GM12864 (cell line): Measurements from ENCODE around the gene PPP2R2D.
"Not testable (repeated sequence)": the region's sequence is repeated elsewhere in the genome, so short reads cannot be mapped to it uniquely, and the experiment has no call there.

Source experiments
- DNase-seq: peaks from one replicate; pipeline ENCODE4 v3.0.0-alpha.2; 2011; ENCODE audit warnings: low read depth
- H3K4me3 ChIP-seq: 2 replicates; pipeline ENCODE4 v1.5.1; 2011; ENCODE audit warnings: mild to moderate bottlenecking, low read depth, low read length, control low read depth
- CTCF ChIP-seq: IDR thresholded peaks from 2 replicates; pipeline ENCODE4 v1.5.1; 2011; ENCODE audit warnings: low read depth, mild to moderate bottlenecking, moderate library complexity, low read length, control low read depth, inconsistent platforms; ENCODE audit errors: missing control alignments

PPP2R2D gene

GRCh38 chr10:131912620-131913019 lies 11.8 kb downstream of the PPP2R2D start:
- no peak for DNase-seq
- no peak overlapping the region for H3K4me3 ChIP-seq
- no peak for TF ChIP-seq CTCF

DNA sequence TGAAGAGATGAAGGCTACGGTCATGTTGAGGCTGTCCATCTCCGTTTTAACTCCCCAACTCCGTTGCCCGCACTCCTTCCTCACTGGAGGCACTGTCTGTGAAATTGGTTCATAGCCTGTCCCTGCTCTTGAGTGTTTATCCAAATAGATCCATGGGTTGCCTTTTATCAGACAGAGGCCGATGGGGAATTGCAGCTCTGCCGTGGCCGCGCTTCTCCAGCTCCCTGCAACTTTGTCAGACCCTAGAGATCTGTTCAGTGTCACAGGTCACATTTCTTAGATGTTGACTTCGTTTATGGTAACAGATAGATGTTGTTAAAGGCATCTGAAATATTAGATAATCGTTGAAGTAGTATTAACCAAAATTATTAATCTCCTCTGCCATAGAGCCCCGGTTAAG lies 14.7 kb downstream of the PPP2R2D start:
- no peak for TF ChIP-seq CTCF
- no peak overlapping the region for H3K4me3 ChIP-seq
- no peak for DNase-seq

DNA sequence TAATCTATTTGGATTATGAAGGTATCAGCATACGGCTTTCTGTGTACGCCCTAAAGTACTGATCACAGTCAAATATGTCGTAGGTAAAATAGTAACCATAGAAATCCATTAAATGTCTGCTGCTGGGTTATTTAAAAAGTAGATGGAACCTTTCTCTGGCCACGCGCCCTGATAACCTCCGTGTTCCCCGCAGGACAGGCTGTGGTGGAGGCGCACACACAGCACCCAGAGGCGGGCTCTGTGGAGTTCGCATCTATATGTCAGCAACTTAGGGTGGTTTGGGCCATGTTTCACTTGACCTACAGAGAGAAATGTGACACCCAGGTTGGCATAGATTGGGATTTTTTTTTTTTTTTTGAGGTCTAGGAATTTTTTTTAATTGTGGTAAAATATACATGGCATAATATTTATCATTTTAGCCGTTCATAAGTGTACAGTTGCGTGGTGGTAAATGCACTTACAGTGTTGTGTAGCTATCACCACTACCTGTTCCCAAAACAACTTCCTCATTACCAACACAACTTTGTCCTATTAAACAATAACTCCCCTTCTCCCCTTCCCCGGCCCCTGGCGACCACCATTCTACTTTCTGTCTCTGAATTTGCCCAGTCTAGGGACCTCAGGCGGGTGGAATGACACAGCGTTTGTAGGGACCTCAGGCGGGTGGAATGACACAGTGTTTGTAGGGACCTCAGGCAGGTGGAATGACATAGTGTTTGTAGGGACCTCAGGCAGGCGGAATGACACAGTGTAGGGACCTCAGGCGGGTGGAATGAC lies 15.4 kb downstream of the PPP2R2D start:
- no peak for TF ChIP-seq CTCF
- DNase-seq = no peak

DNA sequence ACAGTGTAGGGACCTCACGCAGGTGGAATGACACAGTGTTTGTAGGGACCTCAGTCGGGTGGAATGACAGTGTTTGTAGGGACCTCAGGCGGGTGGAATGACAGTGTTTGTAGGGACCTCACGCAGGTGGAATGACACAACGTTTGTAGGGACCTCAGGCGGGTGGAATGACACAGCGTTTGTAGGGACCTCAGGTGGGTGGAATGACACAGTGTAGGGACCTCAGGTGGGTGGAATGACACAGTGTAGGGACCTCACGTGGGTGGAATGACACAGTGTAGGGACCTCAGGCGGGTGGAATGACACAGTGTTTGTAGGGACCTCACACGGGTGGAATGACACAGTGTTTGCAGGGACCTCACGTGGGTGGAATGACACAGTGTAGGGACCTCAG lies 16.0 kb downstream of the PPP2R2D start:
- DNase-seq, H3K4me3 ChIP-seq: not testable (repeated sequence)

More for the DNA sequence above, 15.4 kb downstream of the PPP2R2D start:
- H3K4me3 ChIP-seq = no peak overlapping the region

DNA sequence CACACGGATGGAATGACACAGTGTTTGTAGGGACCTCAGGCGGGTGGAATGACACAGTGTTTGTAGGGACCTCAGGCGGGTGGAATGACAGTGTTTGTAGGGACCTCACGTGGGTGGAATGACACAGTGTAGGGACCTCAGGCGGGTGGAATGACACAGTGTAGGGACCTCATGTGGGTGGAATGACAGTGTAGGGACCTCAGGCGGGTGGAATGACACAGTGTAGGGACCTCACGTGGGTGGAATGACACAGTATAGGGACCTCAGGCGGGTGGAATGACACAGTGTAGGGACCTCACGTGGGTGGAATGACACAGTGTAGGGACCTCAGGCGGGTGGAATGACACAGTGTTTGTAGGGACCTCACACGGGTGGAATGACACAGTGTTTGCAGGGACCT lies 16.7 kb downstream of the PPP2R2D start:
- H3K4me3 ChIP-seq, DNase-seq: not testable (repeated sequence)

GRCh38 chr10:131919461-131919860 lies 18.7 kb downstream of the PPP2R2D start:
- not testable (repeated sequence) for H3K4me3 ChIP-seq, DNase-seq

DNA sequence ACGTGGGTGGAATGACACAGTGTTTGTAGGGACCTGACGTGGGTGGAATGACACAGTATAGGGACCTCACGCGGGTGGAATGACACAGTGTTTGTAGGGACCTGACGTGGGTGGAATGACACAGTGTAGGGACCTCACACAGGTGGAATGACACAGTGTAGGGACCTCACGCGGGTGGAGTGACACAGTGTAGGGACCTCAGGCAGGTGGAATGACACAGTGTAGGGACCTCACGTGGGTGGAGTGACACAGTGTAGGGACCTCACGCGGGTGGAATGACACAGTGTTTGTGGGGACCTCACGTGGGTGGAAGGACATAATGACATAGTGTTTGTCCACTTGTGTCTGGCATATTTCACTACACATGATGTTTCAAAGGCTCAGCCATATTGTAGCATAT lies 19.3 kb downstream of the PPP2R2D start:
- no peak overlapping the region for H3K4me3 ChIP-seq
- TF ChIP-seq CTCF = no peak
- no peak for DNase-seq

- DNase-seq = no peak
- no peak for TF ChIP-seq CTCF
- no peak overlapping the region for H3K4me3 ChIP-seq
These were observed 19.9 kb downstream of the PPP2R2D start for GRCh38 chr10:131920693-131921092.
